ENCODE measurements around the gene AQP6.

Gene AQP6, protein sequence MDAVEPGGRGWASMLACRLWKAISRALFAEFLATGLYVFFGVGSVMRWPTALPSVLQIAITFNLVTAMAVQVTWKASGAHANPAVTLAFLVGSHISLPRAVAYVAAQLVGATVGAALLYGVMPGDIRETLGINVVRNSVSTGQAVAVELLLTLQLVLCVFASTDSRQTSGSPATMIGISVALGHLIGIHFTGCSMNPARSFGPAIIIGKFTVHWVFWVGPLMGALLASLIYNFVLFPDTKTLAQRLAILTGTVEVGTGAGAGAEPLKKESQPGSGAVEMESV

DNA sequence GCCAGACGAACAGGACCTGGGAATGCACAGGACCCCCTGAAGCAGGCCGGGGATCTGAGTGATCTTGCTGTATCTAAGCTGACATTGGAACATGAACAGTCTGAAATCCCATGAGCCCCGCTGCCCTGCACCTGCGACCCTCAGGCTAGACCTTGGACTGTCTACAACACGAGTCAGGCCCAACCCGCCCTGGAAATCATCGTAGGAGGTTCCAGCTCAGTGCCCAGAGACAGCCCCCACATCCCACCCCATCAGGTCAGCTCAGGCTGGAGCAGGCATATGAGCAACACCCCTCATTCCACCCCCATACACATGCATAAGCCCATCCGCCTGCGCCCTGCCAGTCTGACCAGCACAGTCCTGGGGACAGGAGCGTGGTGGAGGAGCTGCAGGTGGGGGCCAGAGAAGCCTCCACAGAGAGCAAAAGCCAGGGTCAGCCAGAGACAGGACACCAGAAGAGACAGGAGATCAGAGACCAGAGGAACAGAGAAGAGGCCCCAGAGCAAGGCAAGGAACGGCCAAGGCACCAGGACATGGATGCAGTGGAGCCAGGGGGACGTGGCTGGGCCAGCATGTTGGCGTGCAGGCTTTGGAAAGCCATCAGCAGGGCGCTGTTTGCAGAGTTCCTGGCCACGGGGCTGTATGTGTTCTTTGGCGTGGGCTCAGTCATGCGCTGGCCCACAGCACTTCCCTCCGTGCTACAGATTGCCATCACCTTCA lies at the start of gene AQP6:
TSS of gene AQP6 (plus strand) at position 307 of the 720 bp plus-strand sequence. CDS start at position 534, 227 bp downstream.
- no peak for DNase-seq (ENCODE audit: low read depth)

DNA sequence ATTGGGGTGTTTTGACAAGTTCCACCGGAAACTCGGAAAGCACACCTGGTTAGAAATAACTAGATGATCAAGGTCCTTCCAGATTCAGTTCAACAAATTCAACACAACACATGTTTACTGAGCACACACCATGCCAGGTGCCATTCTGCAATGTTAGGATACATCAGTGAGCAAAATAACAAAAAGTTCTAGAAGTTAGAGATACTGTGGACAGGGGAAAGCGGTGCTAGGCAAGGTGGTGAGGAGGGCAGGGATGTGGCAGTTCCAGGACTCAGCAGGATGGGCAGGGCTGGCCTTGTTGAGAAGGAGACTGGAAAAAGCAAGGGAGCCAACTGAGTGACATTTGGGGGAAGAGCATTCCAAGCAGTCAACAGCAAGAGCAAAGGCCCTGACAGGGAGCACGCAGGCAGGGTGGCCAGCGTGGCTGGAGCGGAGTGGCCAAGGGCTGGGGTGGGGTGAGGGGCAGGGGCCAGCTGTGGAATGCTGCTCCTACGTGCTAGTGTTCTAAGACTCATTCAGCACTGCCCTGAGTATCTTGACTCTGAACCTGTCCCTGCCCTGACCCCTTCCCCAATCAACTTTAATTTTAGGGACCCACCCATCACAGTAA lies 49.6 kb upstream of the AQP6 start:
- no peak for DNase-seq (ENCODE audit: low read depth)

DNA sequence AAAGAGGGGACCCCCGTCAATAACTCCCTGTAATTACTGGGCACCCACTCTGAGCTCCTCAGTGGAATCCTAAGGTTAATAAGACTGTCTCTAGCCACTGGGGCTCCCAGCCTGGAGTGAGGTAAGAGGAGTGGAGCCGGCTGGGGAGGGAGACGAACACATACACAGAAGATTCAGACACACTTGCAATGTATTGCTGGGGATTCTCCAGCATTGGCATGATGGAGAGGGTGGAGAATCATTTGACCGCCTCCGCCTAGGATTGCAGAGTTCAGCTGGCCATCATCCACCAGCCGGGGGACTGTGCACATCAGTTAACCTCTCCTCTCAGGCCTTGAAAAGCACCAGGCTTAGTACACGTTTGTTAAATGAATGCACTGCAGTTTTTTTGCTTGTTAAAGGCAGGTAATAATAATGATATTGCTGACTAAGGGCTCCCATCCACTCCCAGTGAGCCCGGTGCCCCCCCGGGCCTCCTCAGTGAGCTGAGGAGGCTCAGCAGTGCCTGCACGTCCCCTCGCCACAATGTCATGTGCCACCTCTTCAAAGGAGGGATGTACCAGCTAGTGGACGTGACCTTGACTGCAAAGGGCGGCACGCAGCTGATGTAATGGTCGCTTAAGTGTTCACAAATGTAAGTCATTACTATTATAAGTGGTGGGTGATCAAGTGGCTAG lies 48.7 kb upstream of the AQP6 start:
- no peak for DNase-seq (ENCODE audit: low read depth)

DNA sequence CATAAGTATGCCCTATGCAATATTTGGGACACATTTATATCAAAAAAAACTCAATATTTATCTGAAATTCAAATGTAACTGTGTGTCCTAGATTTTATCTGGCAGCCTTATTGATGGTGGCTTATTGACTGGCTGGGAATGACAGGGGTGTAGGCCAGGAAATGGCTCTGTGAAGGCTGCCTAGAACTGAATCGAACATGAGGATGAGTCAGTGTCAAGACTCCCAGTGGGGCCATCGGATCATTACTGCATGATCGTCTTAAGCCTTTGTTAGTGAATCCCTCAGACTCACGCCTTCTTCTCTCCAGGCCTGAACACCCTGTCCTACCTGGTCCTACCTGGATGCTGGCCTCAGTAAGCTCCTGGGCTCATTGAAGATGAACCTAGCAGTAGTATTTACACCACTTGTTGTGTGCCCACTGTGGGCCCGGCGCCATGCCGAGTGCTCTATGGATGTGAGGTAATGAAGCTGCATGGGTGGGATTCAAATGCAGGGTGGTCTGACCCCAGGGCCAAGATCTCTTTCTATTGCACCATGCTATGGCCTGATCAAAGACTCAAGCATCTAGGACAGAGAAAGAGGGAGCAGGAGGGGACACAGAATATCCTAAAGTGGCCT lies 48.0 kb upstream of the AQP6 start:
- no peak for DNase-seq (ENCODE audit: low read depth)

DNA sequence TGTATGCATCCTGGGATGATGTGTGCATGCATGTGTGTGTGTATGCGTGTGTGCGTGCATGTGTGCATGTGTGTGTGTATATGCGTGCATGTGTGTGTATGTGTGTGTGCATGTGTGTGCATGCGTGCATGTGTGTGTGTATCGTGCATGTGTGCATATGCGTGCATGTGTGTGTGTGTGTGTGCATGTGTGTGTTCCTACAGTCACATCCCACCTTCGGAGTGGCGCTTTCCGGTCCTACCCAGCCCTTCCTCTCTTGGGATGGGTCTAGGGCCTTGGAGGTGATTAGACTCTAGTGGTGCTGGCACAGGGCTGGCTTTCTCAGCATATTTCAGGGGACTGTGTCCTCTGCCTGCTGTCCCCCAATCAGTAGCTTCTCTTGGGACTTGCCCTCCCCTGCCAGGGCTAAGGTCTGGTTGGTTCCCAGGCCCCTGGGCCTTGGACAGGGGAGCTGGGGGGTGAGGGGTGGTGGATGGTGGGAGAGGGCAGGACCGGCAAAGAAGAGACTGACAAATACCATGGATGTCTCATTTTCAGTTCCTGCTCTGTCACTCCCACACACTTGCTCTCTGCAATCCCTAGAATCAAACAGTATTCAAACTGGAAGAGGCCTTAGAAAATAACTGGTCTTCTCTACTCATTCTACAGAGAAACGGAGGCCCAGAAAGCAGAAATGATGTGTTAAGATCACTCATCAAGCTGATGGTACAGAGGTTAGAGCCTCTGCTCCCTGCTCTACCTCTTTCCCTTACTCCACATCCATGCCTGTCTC lies 47.1 kb upstream of the AQP6 start:
- no peak for DNase-seq (ENCODE audit: low read depth)

DNA sequence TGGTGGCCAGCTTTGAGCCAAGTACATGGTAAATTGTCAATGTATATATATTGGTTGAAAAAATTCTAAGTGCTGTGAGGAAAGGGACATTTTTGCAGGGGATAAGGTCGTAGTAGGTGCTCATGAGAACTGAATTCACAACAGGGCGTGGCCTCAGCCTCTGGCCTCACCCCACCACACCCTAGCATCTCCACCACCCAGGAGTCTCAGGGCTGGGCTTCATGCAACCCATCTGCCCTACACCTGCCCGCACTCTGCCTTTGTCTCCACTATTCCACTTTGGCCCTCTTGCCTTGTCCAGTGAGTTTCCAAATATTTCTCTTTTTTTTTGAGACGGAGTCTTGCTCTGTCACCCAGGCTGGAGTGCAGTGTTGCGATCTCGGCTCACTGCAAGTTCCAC lies 44.3 kb upstream of the AQP6 start:
- no peak for DNase-seq (ENCODE audit: low read depth)

DNA sequence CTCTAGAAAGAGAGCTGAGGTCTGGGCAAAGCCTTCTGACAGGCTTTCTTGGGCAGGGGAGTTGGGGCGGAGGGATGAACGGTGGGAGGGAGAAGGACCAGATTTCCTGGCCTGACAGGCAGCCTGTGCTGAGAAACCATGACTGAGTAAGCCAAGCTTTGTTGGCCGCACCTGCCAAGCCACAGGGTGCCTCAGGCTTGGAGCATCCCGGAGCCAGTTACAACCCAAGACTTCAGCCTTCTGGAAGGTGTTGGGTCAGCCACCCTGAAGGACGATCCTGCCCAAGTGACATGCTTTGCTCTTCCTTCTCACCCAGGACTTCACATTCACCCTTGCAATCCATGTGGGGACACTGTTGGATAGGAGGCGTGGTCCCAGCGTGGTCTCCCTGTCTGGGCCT lies 43.2 kb upstream of the AQP6 start:
- no peak for DNase-seq (ENCODE audit: low read depth)

DNA sequence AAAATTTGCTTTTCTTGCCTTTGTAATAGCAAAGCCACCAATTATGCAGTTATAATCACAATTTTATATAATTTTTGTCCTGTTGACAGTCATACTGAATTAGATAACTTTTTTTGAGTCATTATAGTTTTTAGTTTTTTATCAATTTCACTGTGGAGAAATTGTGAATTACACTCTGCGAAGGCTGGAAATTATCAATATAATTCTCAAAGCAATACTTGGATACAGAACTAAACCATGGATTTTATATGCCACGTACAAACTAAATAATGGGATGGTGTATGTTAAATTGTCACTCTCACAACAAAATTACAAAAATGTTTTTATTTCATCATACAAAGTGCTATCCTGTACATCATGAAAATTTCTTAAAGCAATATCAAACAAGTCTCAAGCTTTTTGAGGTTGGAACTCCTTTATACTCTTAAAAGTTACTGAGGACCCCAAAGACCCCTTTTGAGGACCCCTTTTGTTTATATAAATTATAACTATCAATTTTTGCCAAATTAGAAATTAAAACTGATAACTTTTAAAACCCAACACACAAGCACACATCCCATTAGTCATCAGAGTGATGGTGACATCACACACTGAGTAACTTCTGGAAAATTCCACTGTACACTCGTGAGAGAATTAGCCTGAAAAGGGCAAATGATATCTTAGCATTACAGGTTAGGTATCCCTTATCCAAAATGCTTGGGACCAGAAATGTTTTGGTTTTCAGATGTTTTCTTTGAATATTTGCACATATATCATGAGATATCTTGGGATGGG lies 42.0 kb upstream of the AQP6 start:
- peak; percentile 21 for DNase-seq (ENCODE audit: low read depth)

DNA sequence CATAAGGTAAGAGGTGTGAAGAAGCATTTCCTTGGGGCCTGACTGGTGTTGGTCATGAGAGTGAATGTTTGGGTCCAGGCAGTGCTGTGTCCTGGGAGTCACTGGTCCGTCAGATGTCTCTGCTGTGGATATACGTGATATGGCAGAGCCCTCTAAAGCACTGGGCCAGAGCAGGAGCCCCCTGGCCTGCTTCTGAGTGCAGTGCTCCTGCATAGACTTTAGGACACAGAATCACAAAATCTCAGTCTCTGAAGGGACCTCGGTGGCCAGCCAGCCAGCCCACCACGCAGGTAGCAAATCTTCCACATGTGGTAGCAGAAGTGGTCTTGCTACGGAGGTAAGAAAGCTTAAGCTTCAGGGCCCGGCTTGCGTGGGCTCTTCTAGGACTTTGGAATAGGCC lies 40.7 kb upstream of the AQP6 start:
- DNase-seq (ENCODE audit: low read depth) = no peak

DNA sequence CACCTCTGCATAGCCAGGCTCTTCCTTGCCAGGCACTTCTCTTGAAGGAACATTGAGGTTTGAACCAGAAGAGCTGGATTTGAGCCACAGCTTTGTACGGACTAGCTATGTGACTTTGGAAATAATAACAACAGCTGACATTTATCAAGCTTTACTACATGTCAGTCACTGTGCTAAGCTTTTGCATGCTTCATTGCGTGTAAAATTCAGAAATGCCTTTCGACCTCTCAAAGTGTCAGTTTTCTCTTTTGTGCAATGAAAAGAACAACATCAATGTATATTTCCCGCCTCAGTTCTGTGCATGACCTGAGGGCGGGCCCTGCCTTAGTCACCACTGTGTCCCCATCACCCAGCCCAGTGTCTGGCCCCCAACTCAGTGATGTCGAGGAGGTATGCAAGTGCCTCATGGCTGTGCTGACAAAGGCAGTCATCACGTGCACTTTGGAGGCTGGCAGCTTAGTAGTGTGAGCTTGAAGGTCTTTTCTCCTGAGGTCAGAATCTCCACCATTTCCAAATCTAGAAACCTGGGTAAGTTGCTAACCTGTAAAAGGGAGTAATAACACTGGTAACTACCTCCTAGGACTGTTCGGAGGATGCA lies 40.1 kb upstream of the AQP6 start:
- no peak for DNase-seq (ENCODE audit: low read depth)

DNA sequence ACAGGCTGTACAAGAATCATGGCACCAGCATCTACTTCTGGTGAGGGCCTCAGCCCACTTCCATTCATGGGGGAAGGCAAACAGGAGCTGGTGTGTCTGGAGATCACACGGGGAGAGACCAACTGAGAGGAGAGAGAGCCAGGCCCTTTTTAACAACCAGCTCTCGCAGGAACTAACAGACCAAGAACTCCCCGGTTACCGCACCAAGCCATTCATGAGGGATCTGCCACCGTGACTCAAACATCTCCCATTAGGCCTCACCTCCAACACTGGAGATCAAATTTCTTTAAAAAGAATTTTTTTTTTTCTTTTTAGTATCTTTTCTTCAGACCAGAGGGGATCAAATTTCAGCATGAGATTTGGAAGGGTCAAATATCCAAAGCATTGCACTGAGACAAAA lies 39.0 kb upstream of the AQP6 start:
- no peak for DNase-seq (ENCODE audit: low read depth)

DNA sequence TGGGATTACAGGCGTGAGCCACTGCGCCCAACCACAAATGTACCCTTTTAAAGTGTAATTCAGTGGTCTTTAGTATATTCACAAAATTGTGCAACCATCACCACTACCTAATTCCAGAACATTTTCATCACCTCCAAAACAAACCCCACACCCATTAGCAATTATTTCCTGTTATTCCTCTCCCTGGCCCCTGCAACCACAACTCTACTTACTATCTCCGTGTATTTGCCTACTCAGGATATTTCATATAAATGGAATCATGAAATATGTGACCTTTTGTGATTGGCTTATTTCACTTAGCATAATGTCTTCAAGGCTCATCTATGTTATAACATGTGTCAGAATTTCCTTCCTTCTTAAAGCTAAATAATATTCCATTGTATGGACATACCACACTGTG lies 38.2 kb upstream of the AQP6 start:
- no peak for DNase-seq (ENCODE audit: low read depth)

DNA sequence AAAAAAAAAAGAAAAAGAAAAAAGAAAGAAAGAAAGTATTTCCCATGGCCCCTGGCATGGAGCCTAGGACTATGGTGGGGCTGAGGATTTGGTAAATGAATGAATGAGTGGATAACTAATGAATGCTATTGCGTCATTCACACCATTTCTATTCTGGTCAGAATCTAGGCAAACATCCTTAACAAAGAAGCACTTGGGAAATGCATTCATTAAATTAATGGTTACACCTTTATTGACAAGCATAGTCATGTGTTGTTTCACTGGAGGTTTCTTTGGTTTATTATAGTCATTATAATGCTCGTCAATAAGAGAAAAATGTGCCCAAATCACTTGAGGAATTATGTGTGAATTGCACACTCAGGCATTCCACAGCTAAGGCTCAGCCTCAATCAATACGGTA lies 35.8 kb upstream of the AQP6 start:
- no peak for DNase-seq (ENCODE audit: low read depth)

DNA sequence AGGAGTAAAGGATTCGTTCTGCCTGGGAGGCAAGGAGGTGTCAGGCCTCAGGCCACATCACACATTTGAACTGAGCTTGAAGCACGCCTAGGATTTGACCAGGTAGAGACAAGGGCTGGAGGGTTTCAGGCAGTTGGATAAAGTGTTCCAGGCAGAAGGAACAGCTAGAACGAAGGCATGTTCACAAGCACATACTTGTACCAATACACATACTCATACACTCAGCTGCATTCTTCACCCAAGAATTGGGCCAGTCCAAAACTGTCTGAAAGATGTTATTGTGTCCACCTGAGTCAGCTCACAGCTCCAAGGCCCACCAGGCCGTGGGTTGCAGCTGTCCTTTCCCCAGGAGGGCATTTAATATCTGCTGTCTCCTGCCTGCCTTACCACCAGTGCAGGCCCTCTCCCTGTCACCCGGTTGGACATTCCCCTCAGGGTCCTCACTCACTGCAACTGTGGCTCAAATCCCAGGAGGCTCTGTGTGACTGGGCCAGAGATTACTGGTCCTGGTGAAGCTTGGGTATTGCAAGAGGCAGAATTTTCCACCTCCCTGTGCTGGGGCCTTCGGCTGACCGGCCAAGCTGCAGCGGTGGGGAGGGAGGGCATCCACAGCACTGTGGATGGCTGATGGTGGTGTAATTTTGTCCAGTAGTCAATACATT lies 35.0 kb upstream of the AQP6 start:
- DNase-seq (ENCODE audit: low read depth) = no peak

DNA sequence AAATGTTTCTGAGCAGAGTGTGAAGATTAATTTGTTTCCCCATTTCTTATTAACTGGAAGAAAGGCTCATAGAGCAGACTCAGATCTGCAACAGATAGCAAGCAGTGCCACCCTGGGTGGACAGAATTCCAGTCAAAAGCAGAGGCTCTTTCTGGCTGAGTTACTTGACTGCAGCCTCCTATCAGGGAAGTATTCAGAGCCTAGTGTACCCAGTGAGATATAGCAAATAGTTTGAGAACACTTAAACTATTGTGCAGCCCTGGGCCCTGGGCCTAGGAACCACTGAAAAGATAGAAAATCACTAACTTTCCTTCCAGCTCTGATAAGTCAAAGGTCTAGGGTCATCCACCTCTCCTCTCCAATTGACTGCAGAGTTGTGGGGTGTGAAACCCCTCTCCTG lies 33.4 kb upstream of the AQP6 start:
- DNase-seq (ENCODE audit: low read depth) = no peak

DNA sequence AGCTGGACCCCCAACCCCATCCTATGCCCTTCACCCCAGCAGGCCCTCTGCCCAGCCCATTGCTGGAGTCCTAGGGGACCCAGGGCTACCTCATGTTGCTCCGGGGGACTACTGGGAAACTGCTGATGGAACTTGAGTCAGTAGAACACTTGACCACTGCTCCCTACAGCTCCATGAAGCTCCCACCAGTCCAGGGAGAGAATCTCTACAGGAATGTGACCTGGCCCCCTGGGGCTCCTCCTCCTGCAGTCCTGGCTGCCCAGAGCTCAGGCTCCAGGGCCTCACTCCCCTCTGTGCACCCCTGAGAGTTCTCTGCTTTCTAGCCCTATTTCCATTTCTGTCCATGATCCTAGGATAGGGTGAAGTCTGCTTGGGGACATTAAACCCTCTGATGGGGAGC lies 33.0 kb upstream of the AQP6 start:
- no peak for DNase-seq (ENCODE audit: low read depth)

DNA sequence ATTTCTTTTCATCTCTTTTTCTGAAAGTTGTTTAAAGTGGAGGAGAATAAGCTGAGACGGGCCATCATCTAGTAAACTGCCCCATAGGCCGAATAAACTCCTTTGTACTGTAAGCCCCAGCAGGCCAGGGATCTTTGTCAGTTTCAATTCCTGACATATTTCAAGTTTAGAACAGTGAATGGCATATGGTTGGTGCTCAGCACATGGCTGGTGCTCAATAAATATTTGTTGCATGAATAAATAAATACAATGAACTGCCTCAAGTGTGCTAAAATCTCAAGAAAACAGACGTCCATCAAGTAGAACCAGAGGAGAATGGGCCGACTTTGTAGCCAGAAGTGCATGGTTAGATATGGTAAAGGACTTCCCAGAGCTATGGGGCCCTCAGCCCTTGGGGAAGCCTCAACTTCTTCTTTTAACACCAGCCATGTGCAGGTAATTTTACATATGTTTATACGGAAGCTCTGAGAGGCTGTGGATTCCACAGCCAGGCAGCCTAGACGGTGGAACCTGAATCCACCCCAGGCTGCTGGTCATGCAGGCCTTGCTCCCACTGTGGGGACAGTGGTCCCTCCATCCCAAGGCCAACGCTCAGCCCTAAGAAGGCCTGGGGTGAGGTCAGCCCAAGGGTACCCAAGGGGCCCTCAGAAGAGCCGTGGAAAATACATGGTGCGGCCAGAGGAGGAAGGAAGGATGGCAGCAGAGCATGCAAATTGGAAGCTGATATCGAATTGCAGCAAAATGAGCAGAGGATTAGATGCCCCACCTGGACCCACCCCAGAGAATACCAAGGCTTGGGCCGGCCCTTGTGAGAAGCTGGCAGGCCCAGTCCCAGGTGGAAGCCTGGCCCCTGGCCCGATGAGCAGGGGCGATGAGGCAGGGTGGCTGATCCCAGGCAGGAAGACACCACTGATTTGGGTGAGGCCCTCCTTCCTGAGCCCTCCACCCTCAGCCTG lies 30.9 kb upstream of the AQP6 start:
- no peak for DNase-seq (ENCODE audit: low read depth)

DNA sequence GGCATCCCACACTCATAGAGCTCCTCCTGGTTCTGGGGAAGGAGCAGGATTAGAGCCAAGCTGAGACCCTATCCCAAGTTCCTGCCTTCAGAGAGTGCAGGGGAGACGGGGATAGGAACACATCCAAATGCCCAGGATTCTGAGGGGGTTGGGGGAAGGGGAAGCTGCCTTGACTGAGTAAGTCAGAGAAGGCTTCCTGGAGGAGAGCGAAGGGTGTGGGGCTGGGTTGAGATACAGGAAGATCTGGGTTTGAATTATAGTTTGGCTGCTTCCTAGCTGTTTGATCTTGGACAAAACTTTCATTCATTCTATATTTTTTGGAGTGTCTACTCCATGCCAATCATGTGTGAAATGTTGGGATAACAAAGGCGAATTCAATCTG lies 30.2 kb upstream of the AQP6 start:
- DNase-seq (ENCODE audit: low read depth) = no peak

All from GM04504 (cell line).